NCI-H1417 (cell line): ENCODE results near the gene SERBP1.
"Not testable (repeated sequence)": the region's sequence is repeated elsewhere in the genome, so short reads cannot be mapped to it uniquely, and the experiment has no call there.

Experiments used
- DNase-seq, 3 experiments: peaks; one replicate each; lab custom pipeline; 2025; lab: John Stamatoyannopoulos, UW

SERBP1 gene

GRCh38 chr1:67440339-67440738, 10.1 kb upstream of the SERBP1 start:
- DNase-seq: no peak

- DNase-seq: no peak
These were observed 9.3 kb upstream of the SERBP1 start for GRCh38 chr1:67439277-67440029.

GRCh38 chr1:67437961-67438360, 7.8 kb upstream of the SERBP1 start:
- DNase-seq: no peak

- no peak for DNase-seq
These were observed 6.4 kb upstream of the SERBP1 start for GRCh38 chr1:67436511-67437055.

- DNase-seq: no peak
These were observed 4.3 kb upstream of the SERBP1 start for GRCh38 chr1:67434491-67434890.

GRCh38 chr1:67433837-67434236, 3.6 kb upstream of the SERBP1 start:
- no peak for DNase-seq

GRCh38 chr1:67432745-67433144, 2.5 kb upstream of the SERBP1 start:
- no peak for DNase-seq

- peak; percentile 4 to 50 (median 41) for DNase-seq
These were observed 1.8 kb upstream of the SERBP1 start for GRCh38 chr1:67431869-67432578.

GRCh38 chr1:67431156-67431765, 1.1 kb upstream of the SERBP1 start:
- DNase-seq: peak in 2 of 3 experiments; percentile 31 to 37

GRCh38 chr1:67429528-67430357, 459 bp downstream of the SERBP1 start:
- peak; percentile 28 to 80 (median 76) for DNase-seq

GRCh38 chr1:67429011-67429527, 1.1 kb downstream of the SERBP1 start:
- peak in 2 of 3 experiments; percentile 64 to 70 for DNase-seq

- no peak for DNase-seq
These were observed 2.3 kb downstream of the SERBP1 start for GRCh38 chr1:67427947-67428346.

- DNase-seq: no peak
These were observed 2.7 kb downstream of the SERBP1 start for GRCh38 chr1:67427465-67427864.

- DNase-seq: no peak
These were observed 9.2 kb downstream of the SERBP1 start for GRCh38 chr1:67420835-67421492.

GRCh38 chr1:67418839-67419586, 11.2 kb downstream of the SERBP1 start:
- DNase-seq: no peak

- DNase-seq: not testable (repeated sequence)
These were observed 12.5 kb downstream of the SERBP1 start for GRCh38 chr1:67417733-67418132.

- DNase-seq: no peak
These were observed 15.2 kb downstream of the SERBP1 start for GRCh38 chr1:67415041-67415440.

GRCh38 chr1:67414574-67414973, 15.6 kb downstream of the SERBP1 start:
- no peak for DNase-seq

GRCh38 chr1:67413101-67413500, 17.1 kb downstream of the SERBP1 start:
- not testable (repeated sequence) for DNase-seq

GRCh38 chr1:67408148-67408547, 22.1 kb downstream of the SERBP1 start:
- no peak for DNase-seq
